HepG2 (cell line): ENCODE data around the gene POLN. TPM values are rescaled to one million over a fixed set of nuclear protein-coding genes. Genes with fewer than 3 reads are reported as not detected.

Source experiments
- ATAC-seq: fragments of 200-7000 bp; cut with Tn5 transposase; 3 replicates; pipeline ENCODE4 v1.9.1; 2020; ENCODE audit warnings: mild to moderate bottlenecking, moderate library complexity
- BruUV-seq: library from RNA; stranded (reverse); fragments of 400-500 nt; replicated peaks from 2 replicates; lab custom pipeline; 2021; lab: Mats Ljungman, UMichigan
- CTCF ChIA-PET: fragments of 300-600 bp; formaldehyde crosslinking; extraction: SDS; loops from one replicate; lab custom pipeline; 2021; ENCODE audit warnings: low total read pairs, inconsistent platforms, low intra/inter-chr PET ratio; lab: Yijun Ruan, JAX
- POLR2A ChIA-PET: fragments of 350-600 bp; sonication (Branson Sonifier 250); formaldehyde crosslinking; loops from one replicate; lab custom pipeline; 2020; ENCODE audit warnings: antibody characterized with exemption, inconsistent platforms; lab: Yijun Ruan, JAX
- DNase-seq: peaks from one replicate; pipeline ENCODE4 v3.0.0-alpha.2; 2015; ENCODE audit warnings: low spot score
- FAIRE-seq: peaks from 3 replicates; lab custom pipeline; 2011; peaks lifted over from hg19 to GRCh38; lab: Jason Lieb, UNC
- H2AFZ ChIP-seq: one replicate; pipeline ENCODE4 v1.6.1; 2011; ENCODE audit warnings: low read length, inconsistent platforms
- H3K27ac ChIP-seq: fragments of 300-600 bp; 3 replicates; pipeline ENCODE4 v1.8.0; 2011; ENCODE audit warnings: mixed run types, mild to moderate bottlenecking, mixed read lengths, low read length, inconsistent platforms; ENCODE audit not compliant: insufficient read depth; ENCODE audit errors: extremely low read length
- H3K27me3 ChIP-seq, 2 experiments: fragments of 200-600 bp in 1 of 2; 2 replicates in 1 of 2; 3 replicates in 1 of 2; pipeline versions ENCODE4 v1.6.0 to v1.8.0; 2011; ENCODE audit warnings: low read length in 2 of 2, mild to moderate bottlenecking in 2 of 2, moderate library complexity in 2 of 2, inconsistent platforms in 1 of 2; ENCODE audit not compliant: insufficient read depth in 2 of 2, control insufficient read depth in 1 of 2
- H3K36me3 ChIP-seq, 2 experiments: fragments of 200-600 bp in 1 of 2; replicated peaks in 1 of 2; 2 replicates in 1 of 2; 3 replicates in 1 of 2; pipeline versions ENCODE4 v1.5.1 to v1.8.0; 2011; ENCODE audit warnings: low read length in 2 of 2, inconsistent platforms in 1 of 2; ENCODE audit not compliant: insufficient read depth in 2 of 2, control insufficient read depth in 1 of 2
- H3K4me1 ChIP-seq: 2 replicates; pipeline ENCODE4 v1.5.1; 2012; ENCODE audit warnings: low read length, inconsistent platforms; ENCODE audit not compliant: insufficient read depth
- H3K4me2 ChIP-seq: 2 replicates; pipeline ENCODE4 v1.6.0; 2011; ENCODE audit warnings: low read depth, low read length, inconsistent platforms
- H3K4me3 ChIP-seq, 3 experiments: fragments of 200-600 bp in 1 of 3; sonication (generic), shearing (Covaris generic) in 1 of 3; replicated peaks in 1 of 3; 2 replicates each; pipeline ENCODE4 v1.5.1; 2011 to 2016; ENCODE audit warnings: low read length in 3 of 3, inconsistent platforms in 2 of 3, low read depth in 2 of 3, mild to moderate bottlenecking in 2 of 3, control low read depth in 1 of 3, mixed read lengths in 1 of 3; ENCODE audit not compliant: insufficient read depth in 1 of 3
- H3K79me2 ChIP-seq: one replicate; pipeline ENCODE4 v1.6.1; 2011; ENCODE audit warnings: low read length, inconsistent platforms; ENCODE audit not compliant: insufficient read depth
- H3K9ac ChIP-seq: 2 replicates; pipeline ENCODE4 v1.6.0; 2011; ENCODE audit warnings: mild to moderate bottlenecking, low read depth, low read length, inconsistent platforms; ENCODE audit not compliant: insufficient read depth
- H3K9me3 ChIP-seq: 2 replicates; pipeline ENCODE4 v1.5.1; 2012; ENCODE audit warnings: mild to moderate bottlenecking, low read length
- H4K20me1 ChIP-seq: 2 replicates; pipeline ENCODE4 v1.6.0; 2011; ENCODE audit warnings: inconsistent platforms, mild to moderate bottlenecking, low read length, moderate library complexity; ENCODE audit not compliant: insufficient read depth
- BORCS8-MEF2B ChIP-seq: sonication (generic); formaldehyde crosslinking; IDR thresholded peaks from 2 replicates; pipeline ENCODE4 v1.8.0; 2022; ENCODE audit warnings: mild to moderate bottlenecking, missing genetic modification reagents
- HDAC6 ChIP-seq: fragments of 200-600 bp; sonication (generic); IDR thresholded peaks from 2 replicates; pipeline ENCODE4 v1.7.0; 2017; ENCODE audit warnings: mild to moderate bottlenecking, antibody characterized with exemption, low read length, low read depth
- HMG20A ChIP-seq: IDR thresholded peaks from 2 replicates; pipeline ENCODE4 v1.6.1; 2016; ENCODE audit warnings: borderline replicate concordance
- KDM2A ChIP-seq: sonication (generic); formaldehyde crosslinking; IDR thresholded peaks from 2 replicates; pipeline ENCODE4 v1.4.0; 2020; ENCODE audit warnings: low read depth, missing genetic modification reagents, borderline replicate concordance
- TCF7 ChIP-seq: sonication (generic); IDR thresholded peaks from 2 replicates; pipeline ENCODE4 v1.6.1; 2016; ENCODE audit warnings: antibody characterized with exemption, low read depth
- U2AF1 ChIP-seq: fragments of 200-400 bp; formaldehyde crosslinking; optimal IDR thresholded peaks from 2 replicates; pipeline ENCODE3; 2017; ENCODE audit warnings: mild to moderate bottlenecking, low read depth, low read length
- ZBTB7B ChIP-seq: sonication (generic); formaldehyde crosslinking; IDR thresholded peaks from 2 replicates; pipeline ENCODE4 v1.4.0; 2020; ENCODE audit warnings: missing genetic modification reagents
- ZFP1 ChIP-seq: IDR thresholded peaks from 2 replicates; pipeline ENCODE4 v1.6.1; 2016
- ZNF264 ChIP-seq: sonication (generic); formaldehyde crosslinking; IDR thresholded peaks from 2 replicates; pipeline ENCODE4 v1.4.0; 2020; ENCODE audit warnings: missing genetic modification reagents
- ZNF556 ChIP-seq: sonication (generic); formaldehyde crosslinking; IDR thresholded peaks from 2 replicates; pipeline ENCODE4 v1.4.0; 2020; ENCODE audit warnings: mild to moderate bottlenecking, missing genetic modification reagents, borderline replicate concordance
- ZNF557 ChIP-seq: sonication (generic); formaldehyde crosslinking; IDR thresholded peaks from 2 replicates; pipeline ENCODE4 v1.4.0; 2020; ENCODE audit warnings: missing genetic modification reagents
- ZNF674 ChIP-seq: sonication (generic); formaldehyde crosslinking; IDR thresholded peaks from 2 replicates; pipeline ENCODE4 v1.5.0; 2020; ENCODE audit warnings: low read depth, mild to moderate bottlenecking, missing genetic modification reagents
- ZNF776 ChIP-seq: sonication (generic); formaldehyde crosslinking; IDR thresholded peaks from 2 replicates; pipeline ENCODE4 v1.4.0; 2020; ENCODE audit warnings: mild to moderate bottlenecking, missing genetic modification reagents
- ZNF878 ChIP-seq: sonication (generic); formaldehyde crosslinking; IDR thresholded peaks from 2 replicates; pipeline ENCODE4 v1.8.1; 2023; ENCODE audit warnings: mild to moderate bottlenecking, missing genetic modification reagents, moderate library complexity
- WGBS: methylation state at CpG from one replicate; pipeline ENCODE4 v1.1.6; 2017; ENCODE audit warnings: low lambda C conversion rate; 5-methylcytosine and 5-hydroxymethylcytosine counted together
- in situ Hi-C: cut with HindIII; loops from 2 replicates; pipeline ENCODE4 v1.10.0; 2017; ENCODE audit warnings: low pct_unique_long_range_greater_than_20kb; ENCODE audit not compliant: extremely low pct_ligation_motif_present
- intact Hi-C: fragments of 100-400 bp; cut with micrococcal nuclease; formaldehyde crosslinking; loops from one replicate; pipeline ENCODE4 v1.10.0; 2022; ENCODE audit not compliant: unreplicated experiment
- polyA plus RNA-seq, 8 experiments: library from polyadenylated mRNA; depleted of rRNA in 3 of 8; stranded (reverse) in 7 of 8; unstranded in 1 of 8; fragments of >200 nt; fragmentation: Illumina TruSeq in 4 of 8; extraction: Trizol in 4 of 8; gene quantifications; 2 replicates each; pipeline versions ENCODE4 v1.2.1 to v1.2.3, GENCODE V29; 2011 to 2016; ENCODE audit warnings: low read depth in 4 of 8, missing spikeins in 1 of 8, mixed read lengths in 1 of 8; ENCODE audit not compliant: insufficient read depth in 1 of 8
- total RNA-seq, 5 experiments: library from RNA; depleted of rRNA; stranded (reverse); fragments of >200 nt; fragmentation: Illumina TruSeq; extraction: Trizol; gene quantifications; 2 replicates each; pipeline ENCODE4 v1.2.3, GENCODE V29; 2016; ENCODE audit warnings: low read depth in 1 of 5
- TF ChIP-seq, protein P1 (sequence below): IDR thresholded peaks from 2 replicates; pipeline ENCODE4 v1.6.1; 2016; ENCODE audit warnings: missing genetic modification reagents, missing compliant biosample characterization
- TF ChIP-seq, protein P2 (sequence below): sonication (generic); formaldehyde crosslinking; IDR thresholded peaks from 2 replicates; pipeline ENCODE4 v1.4.0; 2020; ENCODE audit warnings: low read depth, mild to moderate bottlenecking, missing genetic modification reagents

The POLN gene
- total and polyA plus RNA-seq, 2 of the 13 experiments (the other 11 are each of a cell fraction or from before 2014, with no cell fraction given): 0.93 to 1.5 TPM

DNA sequence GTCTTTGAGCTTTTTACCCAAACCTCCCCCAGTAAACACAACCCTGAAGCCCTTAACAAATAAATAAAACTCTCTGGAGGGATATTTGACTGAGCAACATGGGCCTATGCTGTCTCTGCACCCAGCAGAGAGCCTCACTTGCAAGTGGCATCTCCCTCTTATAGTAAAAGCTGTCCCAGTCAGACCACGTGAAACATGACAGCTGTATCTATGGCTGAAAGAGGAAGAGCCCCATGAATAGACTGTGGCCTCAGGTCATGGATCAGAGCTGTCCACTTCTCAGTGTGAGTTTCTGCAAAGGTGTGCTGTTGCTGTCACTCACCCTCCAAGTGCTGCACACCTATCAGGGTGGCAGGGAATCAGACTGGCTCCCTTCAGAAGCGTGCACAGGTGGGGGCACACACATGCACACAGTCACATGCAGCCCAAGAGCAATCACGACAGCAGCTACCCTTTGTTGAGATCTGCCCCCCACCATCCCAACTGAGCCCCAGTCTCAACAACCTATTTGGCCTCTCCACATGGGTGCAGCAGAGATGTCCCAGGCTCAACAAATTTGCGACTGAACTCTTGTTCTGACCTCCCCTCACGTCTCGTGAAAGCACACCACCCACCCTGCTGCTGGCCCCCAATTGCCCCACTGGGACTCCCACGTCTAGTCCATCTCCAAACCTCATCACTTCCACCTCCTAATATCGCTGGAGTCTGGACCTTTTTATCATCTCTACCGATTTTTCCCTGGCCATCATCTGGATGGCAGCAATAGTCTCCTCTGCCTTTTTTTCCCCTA, 137.2 kb downstream of the POLN start:
- BruUV-seq: no TSS peak
- no peak for ATAC-seq
- no peak for FAIRE-seq
- Histone ChIP-seq H3K27ac (no peak overlapping the region), H3K27me3 (peaks cover 0 to 19% of the 10 kb centered on the region in 2 experiments; a peak in 1 of 5 replicates), H3K9ac (no peak overlapping the region), H3K4me1 (no peaks in the 10 kb centered on the region), H2AFZ (no peak overlapping the region), H4K20me1 (no peaks in the 10 kb centered on the region), H3K9me3 (peaks cover 23% of the 10 kb centered on the region), H3K4me2 (no peak overlapping the region), H3K79me2 (no peaks in the 10 kb centered on the region), H3K36me3 (no peaks in the 10 kb centered on the region), H3K4me3 (no peak overlapping the region)
- in situ Hi-C loops: no loop called here
- POLR2A ChIA-PET: no interaction called here
- intact Hi-C loops: no loop called here
- CTCF ChIA-PET: no interaction called here
- WGBS: 25% methylated on average over 8 of the region's 9 CpGs
- no peak for DNase-seq
- TF ChIP-seq HMG20A (CRISPR knock-in tag) (no peak), KDM2A (no peak), HDAC6 (no peak), ZNF556 (CRISPR knock-in tag) (no peak), ZNF264 (CRISPR knock-in tag) (no peak), BORCS8-MEF2B (CRISPR knock-in tag) (no peak), ZBTB7B (CRISPR knock-in tag) (no peak), ZNF776 (CRISPR knock-in tag) (no peak), ZNF878 (CRISPR knock-in tag) (no peak), ZNF674 (CRISPR knock-in tag) (no peak), ZFP1 (CRISPR knock-in tag) (no peak), TCF7 (no peak), ZNF557 (CRISPR knock-in tag) (no peak), U2AF1 (no peak)
- TF ChIP-seq, protein P1, sequence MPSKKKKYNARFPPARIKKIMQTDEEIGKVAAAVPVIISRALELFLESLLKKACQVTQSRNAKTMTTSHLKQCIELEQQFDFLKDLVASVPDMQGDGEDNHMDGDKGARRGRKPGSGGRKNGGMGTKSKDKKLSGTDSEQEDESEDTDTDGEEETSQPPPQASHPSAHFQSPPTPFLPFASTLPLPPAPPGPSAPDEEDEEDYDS (CRISPR knock-in tag): no peak
- TF ChIP-seq, protein P2, sequence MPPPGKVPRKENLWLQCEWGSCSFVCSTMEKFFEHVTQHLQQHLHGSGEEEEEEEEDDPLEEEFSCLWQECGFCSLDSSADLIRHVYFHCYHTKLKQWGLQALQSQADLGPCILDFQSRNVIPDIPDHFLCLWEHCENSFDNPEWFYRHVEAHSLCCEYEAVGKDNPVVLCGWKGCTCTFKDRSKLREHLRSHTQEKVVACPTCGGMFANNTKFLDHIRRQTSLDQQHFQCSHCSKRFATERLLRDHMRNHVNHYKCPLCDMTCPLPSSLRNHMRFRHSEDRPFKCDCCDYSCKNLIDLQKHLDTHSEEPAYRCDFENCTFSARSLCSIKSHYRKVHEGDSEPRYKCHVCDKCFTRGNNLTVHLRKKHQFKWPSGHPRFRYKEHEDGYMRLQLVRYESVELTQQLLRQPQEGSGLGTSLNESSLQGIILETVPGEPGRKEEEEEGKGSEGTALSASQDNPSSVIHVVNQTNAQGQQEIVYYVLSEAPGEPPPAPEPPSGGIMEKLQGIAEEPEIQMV: no peak
